ENCODE measurements around the gene ELAPOR1. TPM values are rescaled to one million over a fixed set of nuclear protein-coding genes. Genes with fewer than 3 reads are reported as not detected.
A peak's percentile ranks its signal among the peaks of the same experiment; 100 is the strongest.

ELAPOR1 gene
- total RNA-seq, 8 experiments from 2014 or later: 0.54 to 14.7 (median 7.7) TPM

DNA sequence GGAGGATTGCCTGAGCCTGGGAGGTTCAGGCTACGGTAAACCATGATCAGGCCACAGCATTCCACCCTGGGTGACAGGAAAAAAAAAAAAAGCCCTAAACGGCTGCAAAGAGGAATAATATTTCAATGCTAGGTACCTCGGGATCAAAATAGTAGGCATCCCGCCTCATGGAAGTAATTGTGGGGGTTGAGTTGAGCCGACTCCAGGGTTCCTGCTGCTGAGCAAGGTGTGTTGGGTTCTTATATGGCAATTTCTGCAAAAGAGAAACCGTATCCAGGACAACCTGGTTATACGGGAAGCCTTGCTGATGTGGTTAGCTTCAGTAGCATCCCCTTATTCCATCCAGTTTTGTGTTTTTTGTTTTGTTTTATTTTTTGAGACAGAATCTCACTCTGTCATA is 6.1 kb upstream of the ELAPOR1 start:
- WGBS, 10 experiments: 32 to 85% (median 70%) methylated on average over 3 to 7 of the region's 7 CpGs; no CpG with 5 or more reads in 1 of the 10 experiments
- Histone ChIP-seq H3K27ac (no peak overlapping the region), H3K4me3 (no peak overlapping the region), H3K4me1 (replicated peaks in 1 of 2) (peaks cover 10 to 11% of the 10 kb centered on the region in 2 donors)
- no peak for ATAC-seq (replicated peaks in 6 of 8)
- in situ Hi-C loops (cut with MboI; ENCODE audit: low pct_unique_long_range_greater_than_20kb in 2 of 9, low sequenced_read_pairs in 9 of 9, unreplicated experiment in 9 of 9): no loop called here

DNA sequence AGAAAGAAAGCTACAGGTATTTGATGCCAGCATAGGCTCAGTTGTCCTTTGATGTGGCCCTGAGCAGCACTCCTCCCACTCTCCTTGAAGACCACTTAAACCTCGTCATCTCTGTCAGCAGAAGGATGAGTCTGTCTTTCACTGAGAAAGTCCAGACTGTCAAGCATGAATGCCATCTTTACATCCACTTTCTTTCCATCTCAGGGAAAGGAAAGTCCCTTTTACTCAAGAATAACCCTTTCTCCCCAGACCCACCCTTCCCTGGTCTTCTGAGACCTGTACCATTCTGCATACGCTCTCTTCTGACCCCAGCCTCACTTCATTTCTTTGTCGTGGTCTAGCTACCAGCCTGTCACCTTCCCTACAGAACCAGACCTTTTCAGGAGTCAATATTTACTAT is 4.0 kb upstream of the ELAPOR1 start:
- in situ Hi-C loops (cut with MboI; ENCODE audit: low pct_unique_long_range_greater_than_20kb in 2 of 9, low sequenced_read_pairs in 9 of 9, unreplicated experiment in 9 of 9): no loop called here
- H3K27ac ChIP-seq: no peak overlapping the region
- peaks cover 15 to 25% of the 10 kb centered on the region in 2 donors for H3K4me1 ChIP-seq (replicated peaks in 1 of 2)
- WGBS, 10 experiments: 30 to 100% (median 64%) methylated on average over 1 to 3 of the region's 3 CpGs; no CpG with 5 or more reads in 1 of the 10 experiments
- no peak for ATAC-seq (replicated peaks in 6 of 8)
- H3K4me3 ChIP-seq: no peak overlapping the region

- in situ Hi-C loops (cut with MboI; ENCODE audit: low pct_unique_long_range_greater_than_20kb in 2 of 9, low sequenced_read_pairs in 9 of 9, unreplicated experiment in 9 of 9): no loop called here
- peak overlapping the region in 2 of 5 donors; percentile 20 to 34 for H3K4me3 ChIP-seq
- ATAC-seq (replicated peaks in 6 of 8): no peak
- no peak overlapping the region for H3K27ac ChIP-seq
- WGBS, 10 experiments: 8 to 100% (median 80%) methylated on average over 1 to 5 of the region's 5 CpGs
- peaks cover 21 to 25% of the 10 kb centered on the region in 2 donors for H3K4me1 ChIP-seq (replicated peaks in 1 of 2)
Observed at GRCh38 chr1:109111386-109112055, 2.4 kb upstream of the ELAPOR1 start.

DNA sequence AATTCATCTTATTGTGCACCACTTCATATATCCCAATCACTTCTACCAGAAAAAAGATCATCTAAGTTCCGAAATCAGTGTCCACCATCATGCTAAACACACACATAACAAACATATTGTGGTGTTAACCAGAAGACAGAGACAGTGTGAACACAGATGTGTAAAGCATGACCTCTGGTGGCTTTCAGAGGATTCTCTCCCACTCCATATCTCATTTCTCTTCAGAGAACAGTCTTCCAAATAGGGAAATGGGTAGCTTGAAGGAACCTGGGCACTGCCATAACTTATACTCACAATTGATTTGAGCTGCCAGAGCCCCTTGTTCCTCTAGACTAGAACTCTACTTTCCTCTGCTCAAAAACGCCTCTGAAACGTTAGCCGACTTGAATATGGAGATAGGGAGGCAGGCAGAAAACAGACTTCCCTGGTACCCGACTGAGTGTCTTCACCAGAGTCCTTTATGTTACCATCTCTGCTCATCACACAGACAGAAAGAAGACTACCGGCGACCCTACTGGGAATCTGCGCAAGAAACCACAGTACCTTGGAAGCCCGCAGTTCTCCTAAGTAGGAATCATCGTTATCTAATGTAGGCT is 1.8 kb upstream of the ELAPOR1 start:
- Histone ChIP-seq H3K4me3 (peak overlapping the region; percentile 8 to 47 (median 20)), H3K4me1 (replicated peaks in 1 of 2) (peaks cover 21 to 25% of the 10 kb centered on the region in 2 donors), H3K27ac (no peak overlapping the region)
- ATAC-seq (replicated peaks in 6 of 8): peak in 5 of 8 experiments; percentile 8 to 51 (median 42)
- 0 to 36% (median 15%) methylated on average over 1 to 10 of the region's 10 CpGs; no CpG with 5 or more reads in 1 of the 10 experiments for WGBS, 10 experiments
- in situ Hi-C loops (cut with MboI; ENCODE audit: low pct_unique_long_range_greater_than_20kb in 2 of 9, low sequenced_read_pairs in 9 of 9, unreplicated experiment in 9 of 9): no loop called here

DNA sequence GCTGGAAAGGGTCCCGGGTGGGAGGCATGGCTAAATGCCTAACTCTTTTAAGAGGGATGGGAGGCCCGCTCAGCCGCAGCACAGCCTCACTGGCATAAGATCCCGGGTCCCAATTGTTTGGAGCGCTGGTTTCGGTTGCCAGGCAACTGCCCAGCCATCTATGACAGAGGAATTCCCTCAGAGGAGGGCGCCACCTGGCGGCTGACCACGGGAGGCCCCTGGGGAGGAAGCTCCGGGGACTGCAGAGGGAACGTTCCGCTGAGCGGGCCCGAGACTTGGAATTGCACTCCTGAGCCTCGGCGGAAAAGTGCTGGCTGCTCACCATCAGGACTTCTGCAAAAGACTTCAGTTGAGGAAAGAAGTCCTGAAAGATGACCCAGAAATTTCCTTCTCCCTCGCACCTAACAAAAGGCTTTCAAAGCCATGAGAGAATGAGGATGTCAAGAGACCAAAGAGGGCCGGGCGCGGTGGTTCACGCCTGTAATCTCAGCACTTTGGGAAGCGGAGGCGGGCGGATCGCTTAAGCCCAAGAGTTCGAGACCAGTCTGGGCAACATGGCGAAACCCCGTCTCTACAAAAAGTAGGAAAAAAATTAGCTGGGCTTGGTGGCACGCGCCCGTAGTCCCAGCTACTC is 1.1 kb upstream of the ELAPOR1 start:
- no peak overlapping the region for H3K27ac ChIP-seq
- 0 to 34% (median 26%) methylated on average over 3 to 23 of the region's 31 CpGs; no CpG with 5 or more reads in 3 of the 10 experiments for WGBS, 10 experiments
- H3K4me1 ChIP-seq (replicated peaks in 1 of 2): peaks cover 21 to 25% of the 10 kb centered on the region in 2 donors
- in situ Hi-C loops (cut with MboI; ENCODE audit: low pct_unique_long_range_greater_than_20kb in 2 of 9, low sequenced_read_pairs in 9 of 9, unreplicated experiment in 9 of 9): no loop called here
- ATAC-seq (replicated peaks in 6 of 8): peak; percentile 68 to 94 (median 72)
- peak overlapping the region; percentile 8 to 47 (median 20) for H3K4me3 ChIP-seq

- H3K4me3 ChIP-seq: peak overlapping the region; percentile 38 to 52 (median 45)
- in situ Hi-C loops (cut with MboI; ENCODE audit: low pct_unique_long_range_greater_than_20kb in 2 of 9, low sequenced_read_pairs in 9 of 9, unreplicated experiment in 9 of 9): no loop called here
- peaks cover 23 to 31% of the 10 kb centered on the region in 2 donors for H3K4me1 ChIP-seq (replicated peaks in 1 of 2)
- H3K27ac ChIP-seq: peak overlapping the region; percentile 31 to 45
- 0 to 25% (median 13%) methylated on average over 1 to 11 of the region's 12 CpGs; no CpG with 5 or more reads in 2 of the 10 experiments for WGBS, 10 experiments
- ATAC-seq (replicated peaks in 6 of 8): peak in 5 of 8 experiments; percentile 26 to 42 (median 31)
Observed at GRCh38 chr1:109114342-109114674, 393 bp downstream of the ELAPOR1 start.

- ATAC-seq (replicated peaks in 6 of 8): no peak
- Histone ChIP-seq H3K4me3 (no peak overlapping the region), H3K4me1 (replicated peaks in 1 of 2) (peaks cover 23 to 31% of the 10 kb centered on the region in 2 donors), H3K27ac (no peak overlapping the region)
- WGBS, 10 experiments: 89 to 100% (median 100%) methylated on average over 2 of the region's 2 CpGs; no CpG with 5 or more reads in 4 of the 10 experiments
- in situ Hi-C loops (cut with MboI; ENCODE audit: low pct_unique_long_range_greater_than_20kb in 2 of 9, low sequenced_read_pairs in 9 of 9, unreplicated experiment in 9 of 9): no loop called here
Observed at GRCh38 chr1:109115685-109116084, 1.8 kb downstream of the ELAPOR1 start.

DNA sequence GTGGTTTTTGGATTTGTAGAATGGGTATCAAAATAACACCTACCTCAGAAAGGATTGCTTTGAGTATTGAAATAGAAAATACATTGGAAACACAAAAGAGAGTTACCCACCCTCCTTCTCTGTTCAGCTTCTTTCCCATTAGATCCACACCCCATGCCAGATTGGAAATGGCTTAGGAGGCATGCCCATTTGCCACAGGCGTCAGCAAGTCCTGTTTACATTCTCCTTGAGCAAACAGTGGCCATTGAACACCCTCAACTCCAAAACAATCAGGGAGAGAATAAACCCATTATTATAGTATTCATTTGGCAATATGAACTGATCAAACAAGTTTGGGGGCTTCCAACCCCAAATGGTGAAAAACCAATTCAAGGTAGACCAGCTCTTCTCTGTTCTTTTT is 2.4 kb downstream of the ELAPOR1 start:
- 20 to 100% (median 67%) methylated on average over 1 of the region's 1 CpG; no CpG with 5 or more reads in 4 of the 10 experiments for WGBS, 10 experiments
- no peak for ATAC-seq (replicated peaks in 6 of 8)
- peaks cover 23 to 31% of the 10 kb centered on the region in 2 donors for H3K4me1 ChIP-seq (replicated peaks in 1 of 2)
- in situ Hi-C loops (cut with MboI; ENCODE audit: low pct_unique_long_range_greater_than_20kb in 2 of 9, low sequenced_read_pairs in 9 of 9, unreplicated experiment in 9 of 9): no loop called here
- no peak overlapping the region for H3K4me3 ChIP-seq
- no peak overlapping the region for H3K27ac ChIP-seq

GRCh38 chr1:109118089-109118488 is 4.2 kb downstream of the ELAPOR1 start:
- peak in 3 of 8 experiments; percentile 70 to 88 (median 76) for ATAC-seq (replicated peaks in 6 of 8)
- WGBS, 10 experiments: 21 to 90% (median 59%) methylated on average over 1 to 3 of the region's 3 CpGs
- in situ Hi-C loops (cut with MboI; ENCODE audit: low pct_unique_long_range_greater_than_20kb in 2 of 9, low sequenced_read_pairs in 9 of 9, unreplicated experiment in 9 of 9): no loop called here
- no peak overlapping the region for H3K4me3 ChIP-seq
- H3K27ac ChIP-seq: no peak overlapping the region
- H3K4me1 ChIP-seq (replicated peaks in 1 of 2): peaks cover 13 to 20% of the 10 kb centered on the region in 2 donors

DNA sequence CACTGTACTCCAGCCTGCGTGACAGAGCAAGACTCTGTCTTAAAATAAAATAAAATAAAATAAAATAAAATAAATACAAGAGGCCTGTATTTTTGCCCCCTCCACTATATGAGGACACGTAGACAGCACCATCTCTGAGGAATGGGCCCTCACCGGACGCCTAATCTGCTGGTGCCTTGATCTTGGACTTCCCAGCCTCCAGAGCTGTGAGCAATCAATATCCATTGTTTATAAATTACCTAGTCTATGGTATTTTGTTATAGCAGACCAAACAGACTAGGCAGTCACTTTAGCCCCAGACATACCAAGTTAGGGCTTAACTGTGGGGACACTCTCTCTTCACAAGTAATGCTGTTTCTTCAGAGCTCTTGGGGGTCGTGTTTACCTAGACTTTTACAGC is 6.4 kb downstream of the ELAPOR1 start:
- H3K4me1 ChIP-seq (replicated peaks in 1 of 2): peaks cover 3 to 6% of the 10 kb centered on the region in 2 donors
- in situ Hi-C loops (cut with MboI; ENCODE audit: low pct_unique_long_range_greater_than_20kb in 2 of 9, low sequenced_read_pairs in 9 of 9, unreplicated experiment in 9 of 9): no loop called here
- 0 to 93% (median 86%) methylated on average over 1 to 5 of the region's 5 CpGs; no CpG with 5 or more reads in 2 of the 10 experiments for WGBS, 10 experiments
- no peak overlapping the region for H3K27ac ChIP-seq
- no peak for ATAC-seq (replicated peaks in 6 of 8)
- H3K4me3 ChIP-seq: no peak overlapping the region

DNA sequence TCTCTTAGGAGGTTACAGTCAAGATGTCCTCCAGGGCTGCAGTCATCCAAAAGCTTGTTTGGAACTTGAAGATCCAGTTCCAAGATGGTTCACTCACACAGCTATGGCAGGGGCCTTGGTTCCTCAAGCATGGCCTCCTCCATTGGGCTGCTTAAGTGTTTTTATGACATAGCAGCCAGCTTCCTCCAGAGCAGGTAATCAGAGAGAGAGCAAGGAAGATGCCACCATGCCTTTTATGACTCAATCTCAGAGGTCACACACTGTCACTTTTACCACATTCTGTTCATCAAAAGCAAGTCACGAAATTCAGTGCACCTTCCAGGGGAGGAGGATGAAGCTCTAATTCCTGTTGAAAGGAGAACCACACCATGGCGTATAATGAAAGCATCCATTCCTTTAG is 17.1 kb downstream of the ELAPOR1 start:
- no peak for ATAC-seq (replicated peaks in 6 of 8)
- in situ Hi-C loops (cut with MboI; ENCODE audit: low pct_unique_long_range_greater_than_20kb in 2 of 9, low sequenced_read_pairs in 9 of 9, unreplicated experiment in 9 of 9): no loop called here
- H3K4me3 ChIP-seq: no peak overlapping the region
- WGBS, 10 experiments: 29 to 100% (median 84%) methylated on average over 1 to 2 of the region's 2 CpGs; no CpG with 5 or more reads in 2 of the 10 experiments
- no peaks in the 10 kb centered on the region for H3K4me1 ChIP-seq (replicated peaks in 1 of 2)
- no peak overlapping the region for H3K27ac ChIP-seq

DNA sequence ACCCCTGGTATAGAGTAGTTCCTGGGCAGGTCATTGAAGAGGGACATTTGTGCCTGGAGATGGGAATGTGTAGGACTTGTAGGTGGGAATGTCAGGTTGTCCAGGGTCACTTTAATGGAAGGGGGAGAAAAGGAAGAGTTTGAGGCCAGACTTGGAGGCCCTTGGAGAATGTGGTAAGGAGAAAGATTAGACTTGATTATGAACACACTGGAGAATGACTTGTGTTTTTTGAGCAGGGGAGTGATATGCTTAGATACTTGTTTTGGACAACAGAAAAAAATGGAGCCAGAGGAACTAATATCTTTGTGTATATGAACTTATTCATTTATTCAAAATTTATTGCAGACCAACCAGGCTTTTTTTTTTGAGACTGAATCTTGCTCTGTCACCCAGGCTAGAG is 17.9 kb downstream of the ELAPOR1 start:
- no peak for ATAC-seq (replicated peaks in 6 of 8)
- Histone ChIP-seq H3K27ac (no peak overlapping the region), H3K4me1 (replicated peaks in 1 of 2) (no peaks in the 10 kb centered on the region), H3K4me3 (no peak overlapping the region)
- in situ Hi-C loops (cut with MboI; ENCODE audit: low pct_unique_long_range_greater_than_20kb in 2 of 9, low sequenced_read_pairs in 9 of 9, unreplicated experiment in 9 of 9): no loop called here

- WGBS, 10 experiments: 59 to 96% (median 85%) methylated on average over 1 to 4 of the region's 4 CpGs
- no peak overlapping the region for H3K4me3 ChIP-seq
- H3K27ac ChIP-seq: no peak overlapping the region
- ATAC-seq (replicated peaks in 6 of 8): peak in 3 of 8 experiments; percentile 41 to 97 (median 71)
- in situ Hi-C loops (cut with MboI; ENCODE audit: low pct_unique_long_range_greater_than_20kb in 2 of 9, low sequenced_read_pairs in 9 of 9, unreplicated experiment in 9 of 9): no loop called here
- H3K4me1 ChIP-seq (replicated peaks in 1 of 2): no peaks in the 10 kb centered on the region
Observed at GRCh38 chr1:109133002-109133706, 19.2 kb downstream of the ELAPOR1 start.
